Ureter (tissue), 1 donor: ENCODE data around the gene LPCAT2. TPM values are rescaled to one million over a fixed set of nuclear protein-coding genes. Genes with fewer than 3 reads are reported as not detected.
A peak's percentile ranks its signal among the peaks of the same experiment; 100 is the strongest.

Experiments used
- DNase-seq: peaks from one replicate; pipeline ENCODE4 v3.0.0-alpha.2; 2020; ENCODE audit warnings: low spot score
- total RNA-seq: library from RNA; stranded (reverse); gene quantifications from one replicate; pipeline ENCODE4 v1.2.4, GENCODE V29; 2023
- donor health status: DM: yes; HTN: yes; CAD: no.

LPCAT2 gene, protein sequence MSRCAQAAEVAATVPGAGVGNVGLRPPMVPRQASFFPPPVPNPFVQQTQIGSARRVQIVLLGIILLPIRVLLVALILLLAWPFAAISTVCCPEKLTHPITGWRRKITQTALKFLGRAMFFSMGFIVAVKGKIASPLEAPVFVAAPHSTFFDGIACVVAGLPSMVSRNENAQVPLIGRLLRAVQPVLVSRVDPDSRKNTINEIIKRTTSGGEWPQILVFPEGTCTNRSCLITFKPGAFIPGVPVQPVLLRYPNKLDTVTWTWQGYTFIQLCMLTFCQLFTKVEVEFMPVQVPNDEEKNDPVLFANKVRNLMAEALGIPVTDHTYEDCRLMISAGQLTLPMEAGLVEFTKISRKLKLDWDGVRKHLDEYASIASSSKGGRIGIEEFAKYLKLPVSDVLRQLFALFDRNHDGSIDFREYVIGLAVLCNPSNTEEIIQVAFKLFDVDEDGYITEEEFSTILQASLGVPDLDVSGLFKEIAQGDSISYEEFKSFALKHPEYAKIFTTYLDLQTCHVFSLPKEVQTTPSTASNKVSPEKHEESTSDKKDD
- total RNA-seq = 23.6 TPM

DNA sequence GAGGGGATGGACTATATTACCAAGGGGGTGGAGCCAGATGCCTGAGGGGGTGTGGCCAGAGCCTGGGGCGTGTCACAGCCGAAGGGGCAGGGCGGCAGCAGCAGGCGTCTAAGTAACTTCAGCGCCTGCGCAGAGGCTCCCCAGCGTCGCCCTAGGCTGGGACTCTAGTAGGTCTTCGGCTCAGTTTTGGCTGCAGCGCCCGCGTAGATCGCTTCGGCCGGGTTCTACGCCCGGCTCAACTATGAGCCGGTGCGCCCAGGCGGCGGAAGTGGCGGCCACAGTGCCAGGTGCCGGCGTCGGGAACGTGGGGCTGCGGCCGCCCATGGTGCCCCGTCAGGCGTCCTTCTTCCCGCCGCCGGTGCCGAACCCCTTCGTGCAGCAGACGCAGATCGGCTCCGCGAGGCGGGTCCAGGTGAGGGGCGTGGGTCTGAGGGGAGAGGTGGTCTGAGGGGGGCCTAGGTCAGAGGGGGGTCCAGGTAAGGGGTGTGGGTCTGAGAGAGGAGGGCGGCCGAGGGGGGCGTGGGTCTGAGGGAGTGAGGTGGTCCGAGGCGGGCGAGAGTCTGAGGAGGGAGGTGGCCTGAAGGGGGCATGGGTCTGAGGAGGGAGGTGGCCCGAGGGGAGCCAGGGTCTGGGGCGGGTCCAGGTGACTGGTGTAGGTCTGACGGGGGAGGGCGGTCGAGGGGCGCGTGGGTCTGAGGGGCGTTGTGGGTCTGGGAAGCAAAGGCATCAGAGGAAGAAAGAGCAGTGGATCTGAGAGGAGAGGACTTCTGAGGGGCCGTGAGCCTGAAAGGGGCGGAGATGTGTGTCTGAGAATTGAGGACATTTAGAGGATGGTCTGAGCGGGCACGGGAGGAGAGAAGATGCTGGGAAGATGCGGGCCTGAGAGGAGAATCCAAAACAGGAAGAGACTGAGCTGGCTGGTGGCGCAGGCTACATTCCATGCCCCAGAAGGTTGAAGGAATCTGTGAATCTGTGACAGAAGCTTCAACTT is at the start of gene LPCAT2:
Gene LPCAT2 (plus strand): TSS at position 132 of the 991 bp plus-strand sequence. CDS start 110 bp downstream, at position 242.
- DNase-seq = peak; percentile 83

DNA sequence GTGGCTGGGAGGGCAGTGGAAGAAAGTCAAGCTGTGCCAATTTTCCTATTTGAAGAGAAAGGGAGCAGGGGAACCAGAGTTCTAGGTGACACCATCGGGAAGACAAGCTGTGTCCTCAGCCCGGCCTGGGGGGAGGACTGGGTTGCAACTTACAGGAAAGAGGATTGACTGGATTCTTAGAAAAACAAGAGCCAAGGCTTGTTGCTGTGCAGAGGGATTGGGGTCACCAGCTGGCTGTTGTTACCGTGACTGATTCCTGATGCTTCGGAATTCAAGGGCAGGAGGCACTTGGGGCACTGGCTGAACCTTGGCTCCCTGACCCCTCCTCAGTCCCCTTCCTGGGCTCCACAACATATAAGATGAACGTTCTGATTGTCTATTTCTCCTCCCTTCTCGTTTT is 46.6 kb upstream of the LPCAT2 start:
- DNase-seq = no peak

DNA sequence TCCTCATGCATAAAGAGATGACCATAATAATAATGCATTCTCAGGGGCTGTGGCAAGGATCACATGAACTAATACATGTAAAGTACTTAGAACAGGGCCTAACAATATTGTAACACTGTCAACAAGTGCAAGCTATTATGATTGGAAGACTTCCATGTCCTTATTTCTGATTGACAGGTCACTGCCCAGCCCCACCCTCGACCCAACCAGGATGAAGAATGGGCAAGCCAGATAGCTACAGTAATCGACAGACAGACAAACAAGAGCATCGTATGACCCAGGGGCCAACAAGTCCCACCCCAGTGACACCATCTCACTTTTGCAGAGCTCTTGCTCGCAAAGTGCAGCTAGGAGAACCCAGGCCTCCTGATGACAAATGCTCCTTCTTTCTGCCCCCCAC is 44.5 kb upstream of the LPCAT2 start:
- DNase-seq = no peak

DNA sequence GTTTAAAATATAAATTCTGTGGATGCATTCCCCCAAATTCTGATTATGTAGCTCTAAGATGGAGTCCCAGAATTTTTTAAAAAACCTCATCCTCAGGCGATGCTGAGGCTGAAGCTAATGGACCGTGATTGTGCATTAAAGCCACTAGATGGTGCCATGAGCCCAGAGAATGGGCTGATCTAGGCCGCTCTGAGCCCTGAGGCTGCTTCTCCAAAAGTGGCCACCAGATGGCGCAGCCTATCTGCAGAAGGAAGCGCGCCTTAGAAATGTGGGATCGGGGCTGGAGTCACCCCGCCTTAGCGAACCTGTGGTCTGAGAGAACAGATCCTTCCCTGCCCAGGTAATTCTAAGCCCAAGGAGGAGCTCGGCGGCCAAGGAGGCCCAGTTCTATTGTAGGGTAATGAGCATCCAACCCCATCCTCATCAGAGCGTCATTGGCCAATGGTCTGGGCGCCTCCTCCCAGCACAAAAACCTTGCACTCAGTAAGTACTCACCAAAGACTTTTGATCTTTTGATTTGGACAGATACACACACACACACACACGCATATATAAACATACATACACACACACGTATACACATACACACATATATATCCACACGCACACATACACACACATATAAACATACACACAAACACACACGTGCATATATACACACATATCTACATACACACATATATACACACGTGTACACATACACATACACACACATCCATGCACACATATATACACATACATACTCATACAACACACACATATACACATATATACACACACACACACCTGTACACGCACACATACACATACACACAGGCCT is 43.6 kb upstream of the LPCAT2 start:
- DNase-seq = peak; percentile 89

DNA sequence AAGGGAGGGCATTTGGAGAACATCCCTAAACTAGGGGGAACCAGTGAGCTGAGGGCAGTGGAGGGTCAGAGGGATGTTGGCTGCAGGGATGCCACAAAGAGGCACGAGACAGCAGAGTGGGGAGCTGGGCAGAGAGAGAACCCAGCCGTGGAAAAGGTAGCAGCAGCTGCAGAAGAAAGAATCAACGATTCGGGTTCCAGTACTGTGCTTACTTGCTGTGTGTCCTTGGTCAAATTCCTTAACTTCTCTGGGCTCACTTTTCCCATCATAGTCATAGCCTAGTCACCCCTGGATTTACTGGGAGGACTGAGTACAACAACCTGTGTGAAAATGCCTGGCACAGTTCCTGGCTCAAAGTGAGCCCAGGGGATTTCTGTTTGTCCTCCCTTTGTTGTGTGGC is 42.7 kb upstream of the LPCAT2 start:
- no peak for DNase-seq

DNA sequence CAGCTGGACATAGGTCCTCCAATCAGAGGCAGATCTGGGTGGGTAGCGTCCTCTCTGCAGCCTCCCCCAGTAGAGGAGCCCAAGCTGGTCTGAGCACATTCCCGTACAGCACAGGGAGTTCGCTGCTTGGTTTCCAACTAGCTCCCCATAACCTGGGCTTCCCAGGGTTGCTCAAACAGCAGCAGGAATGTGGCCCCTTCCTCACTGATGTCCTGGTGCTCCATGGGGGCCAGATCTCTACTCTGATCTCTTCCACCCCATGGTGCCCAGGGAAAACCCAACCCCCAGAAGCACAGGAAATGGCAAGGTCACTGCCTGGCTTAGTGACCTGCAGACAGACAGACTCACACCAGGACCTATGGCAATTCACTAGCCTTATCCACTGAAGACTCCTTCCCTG is 41.0 kb upstream of the LPCAT2 start:
- DNase-seq = no peak

DNA sequence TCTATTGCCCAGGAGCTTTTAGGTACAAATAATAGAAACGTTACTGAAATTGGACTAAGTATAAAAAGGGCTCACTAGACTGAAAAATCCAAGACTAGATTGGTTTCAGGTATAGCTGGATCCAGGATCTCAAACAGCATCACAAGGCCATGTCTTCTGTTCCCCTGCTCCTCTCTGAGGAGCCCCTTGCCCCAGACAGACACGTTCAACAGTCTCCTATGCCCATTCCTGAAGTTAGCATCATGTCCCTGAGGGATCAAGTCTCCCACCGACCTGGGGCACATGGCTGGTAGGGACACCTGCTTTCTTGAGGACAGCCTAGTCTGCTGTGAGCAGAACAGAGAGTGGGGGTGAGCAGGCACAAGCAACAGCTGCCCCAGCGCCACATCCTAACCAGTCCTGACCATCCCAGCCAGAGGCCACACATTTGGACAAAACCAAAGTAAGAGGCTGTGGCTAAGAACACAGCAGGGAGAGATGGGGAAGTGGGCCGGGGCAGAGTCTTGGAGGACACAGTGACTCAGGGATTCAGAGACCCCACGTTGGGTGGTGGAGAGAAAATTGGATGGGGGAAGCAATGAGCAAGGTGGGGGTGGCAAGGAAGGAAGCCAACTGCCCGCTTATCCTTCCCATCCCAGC is 40.4 kb upstream of the LPCAT2 start:
- no peak for DNase-seq

DNA sequence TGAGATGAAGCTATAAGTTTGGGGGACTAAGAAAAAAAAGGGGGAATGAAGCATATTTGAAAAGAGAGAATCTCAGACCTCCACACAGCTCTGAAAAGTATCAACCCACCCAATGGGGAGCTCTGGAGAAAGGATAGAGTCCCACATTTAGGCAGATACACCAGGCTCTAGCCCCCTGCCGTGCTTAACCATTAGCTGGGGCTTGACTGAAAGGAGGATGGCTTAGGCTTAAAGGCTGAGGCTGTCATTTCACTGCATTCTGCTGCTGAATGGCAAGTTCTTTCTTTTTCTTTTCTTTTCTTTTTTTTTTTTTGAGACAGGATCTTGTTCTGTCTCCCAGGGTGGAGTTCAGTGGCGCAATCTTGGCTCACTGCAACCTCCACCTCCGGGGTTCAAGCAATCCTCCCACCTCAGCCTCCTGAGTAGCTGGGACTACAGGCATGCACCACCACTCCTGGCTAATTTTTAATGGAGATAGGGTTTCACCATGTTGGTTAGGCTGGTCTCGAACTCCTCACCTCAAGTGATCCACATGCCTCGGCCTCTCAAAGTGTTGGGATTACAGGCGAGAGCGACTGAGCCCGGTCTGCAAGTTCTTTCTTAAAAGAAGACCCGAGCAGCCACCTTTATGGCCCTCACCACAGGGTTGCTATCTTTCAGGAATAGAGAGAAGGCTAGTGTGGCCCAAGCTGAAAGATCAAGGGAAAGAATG is 38.9 kb upstream of the LPCAT2 start:
- no peak for DNase-seq

DNA sequence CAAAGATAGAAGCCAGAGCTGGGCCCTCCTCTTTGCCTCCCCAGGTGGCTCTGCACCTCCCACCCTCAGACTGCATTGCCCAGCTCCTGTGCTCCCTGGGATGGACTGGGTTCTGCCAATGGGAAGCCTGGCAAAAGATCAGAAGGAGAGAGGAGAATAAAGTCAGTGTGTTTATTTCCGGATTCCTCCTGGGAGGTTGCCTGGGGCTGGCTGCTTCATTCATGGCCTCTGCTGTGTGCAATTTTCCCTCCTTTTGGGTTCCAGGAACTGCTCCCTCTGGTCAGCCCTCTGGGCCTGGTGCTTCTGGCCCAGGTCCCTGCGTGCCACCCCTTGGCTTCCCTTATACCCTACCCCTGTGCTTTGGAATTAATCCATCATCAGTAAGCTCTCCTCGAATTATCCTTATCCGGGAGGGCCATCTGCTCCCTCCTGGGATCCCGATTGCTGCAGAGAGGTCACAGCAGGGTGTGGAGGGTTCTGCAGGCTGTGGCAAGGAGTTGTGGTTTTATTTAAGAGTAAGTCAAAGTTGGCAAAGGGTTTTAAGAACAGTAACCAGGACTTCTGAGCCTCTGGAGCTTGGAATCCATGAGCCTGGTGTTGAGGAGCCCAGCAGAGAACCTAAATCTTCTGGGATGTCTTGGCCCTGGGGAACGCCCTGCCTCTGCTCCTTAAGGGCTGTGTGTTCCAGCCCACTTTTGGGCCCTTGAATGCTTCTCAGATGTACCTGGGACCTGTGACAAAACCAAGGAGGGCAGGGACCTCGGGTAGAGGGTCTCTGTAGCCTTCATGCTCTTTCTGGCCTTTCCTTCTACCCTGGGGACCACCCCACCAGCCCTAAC is 38.1 kb upstream of the LPCAT2 start:
- peak; percentile 59 for DNase-seq

DNA sequence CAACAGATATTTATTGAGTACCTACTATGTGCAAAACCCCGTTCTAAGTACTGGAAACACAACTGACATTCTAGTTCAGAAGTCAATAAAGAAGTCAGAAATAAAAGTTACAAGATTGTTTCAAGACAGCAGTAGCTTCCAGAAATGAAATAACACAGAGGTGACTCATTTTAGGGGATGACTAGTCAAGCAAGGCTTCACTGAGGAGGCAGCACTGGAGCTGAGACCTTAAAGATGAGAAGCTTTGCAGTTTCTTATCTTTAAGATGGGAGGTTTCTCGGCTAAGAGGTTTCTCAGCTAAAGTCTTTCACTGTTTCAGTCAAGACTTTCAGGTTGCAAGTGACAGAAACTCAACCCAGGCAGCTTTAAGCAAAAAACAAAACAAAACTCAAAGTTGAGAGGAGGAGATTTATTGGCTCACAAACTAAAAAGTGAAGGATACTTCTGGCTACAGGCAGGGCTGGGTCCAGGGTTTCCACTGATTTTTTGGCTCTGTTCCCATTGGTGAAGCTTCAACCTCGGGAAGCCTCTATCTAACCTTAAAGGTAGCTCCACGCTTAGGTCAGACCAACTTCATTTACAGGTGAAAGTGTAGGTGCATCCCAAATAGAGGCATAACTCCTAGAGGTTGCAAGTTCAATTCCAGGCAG is 37.3 kb upstream of the LPCAT2 start:
- DNase-seq = no peak

DNA sequence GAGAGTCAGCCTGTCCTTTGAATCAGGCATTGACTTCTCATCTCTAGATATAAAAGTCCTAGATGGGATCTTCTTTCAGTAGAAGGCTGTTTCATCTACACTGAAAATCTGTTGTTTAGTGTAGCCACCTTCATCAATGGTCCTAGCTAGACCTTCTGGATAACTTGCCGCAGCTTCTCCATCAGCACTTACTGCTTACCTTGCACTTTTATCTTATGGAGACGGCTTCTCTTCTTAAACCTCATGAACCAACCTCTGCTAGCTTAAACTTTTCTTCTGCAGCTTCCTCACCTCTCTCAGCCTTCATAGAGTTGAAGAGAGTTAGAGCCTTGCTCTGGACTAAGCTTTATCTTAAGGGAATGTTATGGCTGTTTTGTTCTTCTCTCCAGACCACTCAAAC is 35.3 kb upstream of the LPCAT2 start:
- DNase-seq = no peak

DNA sequence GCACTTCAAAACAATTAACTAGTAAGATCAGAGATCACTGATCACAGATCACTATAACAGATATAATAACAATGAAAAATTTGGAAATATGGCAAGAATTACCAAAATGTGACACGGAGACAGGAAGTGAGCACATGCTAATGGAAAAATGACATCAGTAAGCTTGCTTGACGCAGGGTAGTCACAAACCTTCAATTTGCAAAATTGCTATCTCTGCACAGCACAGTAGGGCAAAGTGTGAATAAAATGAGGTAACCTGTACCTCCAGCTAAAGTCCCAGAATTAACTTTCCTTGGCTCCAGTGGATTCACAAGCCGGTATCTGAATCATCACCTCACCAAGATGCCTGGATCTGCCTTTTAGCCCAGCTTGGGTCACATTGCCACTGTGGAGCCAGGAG is 34.1 kb upstream of the LPCAT2 start:
- no peak for DNase-seq

DNA sequence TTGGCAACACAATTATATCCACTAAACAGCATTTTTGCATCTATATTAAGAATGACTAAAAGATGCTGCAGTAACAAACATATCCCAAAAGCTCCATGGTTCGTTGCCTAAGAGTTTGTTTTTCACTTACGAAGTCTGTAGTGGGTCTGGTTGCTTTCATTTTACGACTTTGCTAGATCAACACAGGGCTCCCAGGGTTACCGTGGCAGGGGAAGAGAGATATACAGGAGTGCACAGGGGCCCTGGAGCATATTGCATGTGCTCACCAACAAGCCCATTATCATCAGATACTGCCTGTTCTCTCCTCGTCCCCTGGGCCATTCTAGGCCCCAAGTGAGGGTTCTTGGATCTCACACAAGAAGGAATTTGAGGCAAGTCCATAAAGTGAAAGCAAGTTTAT is 33.0 kb upstream of the LPCAT2 start:
- no peak for DNase-seq

DNA sequence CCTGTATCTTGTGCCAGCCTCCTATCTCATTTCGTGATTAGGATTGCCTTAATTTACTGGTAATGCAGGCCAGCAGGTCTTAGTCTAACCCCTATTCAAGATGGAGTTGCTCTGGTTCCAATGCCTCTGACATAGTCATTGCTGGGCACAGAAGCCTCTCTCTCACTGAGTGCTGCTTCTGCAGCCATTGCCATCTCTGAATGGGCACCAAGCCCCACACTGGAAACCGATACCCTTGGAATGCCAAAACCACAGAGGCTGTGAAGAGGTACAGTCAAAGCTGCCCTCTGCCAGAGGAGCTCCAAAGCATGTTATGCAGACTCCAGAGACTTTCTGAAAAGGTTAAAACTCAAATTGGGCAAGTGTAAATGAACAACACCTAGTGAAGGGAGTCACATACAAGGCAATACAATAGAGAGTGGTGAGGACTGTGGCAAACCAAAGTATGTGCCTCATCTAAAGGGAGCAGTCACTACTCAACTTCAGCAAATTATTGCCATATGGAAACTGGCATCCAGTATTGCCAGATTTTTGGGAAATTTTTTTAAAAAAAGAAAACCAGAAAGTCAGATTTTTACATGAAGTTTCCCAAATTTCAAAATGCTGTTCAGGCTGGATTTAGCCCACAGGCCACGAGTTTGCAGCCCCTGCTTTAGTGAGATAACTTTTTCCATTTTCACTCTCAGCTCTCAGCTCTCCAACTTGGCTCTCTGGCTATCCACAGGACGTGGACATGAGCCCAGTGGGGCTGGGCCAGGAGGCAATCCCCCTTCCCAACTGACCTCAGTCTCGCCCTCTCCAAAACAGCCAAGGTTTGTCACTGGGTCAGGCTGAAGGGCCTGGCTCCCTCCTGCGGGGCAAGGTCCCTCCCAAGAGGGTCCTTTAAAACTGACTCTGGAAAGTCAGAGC is 32.0 kb upstream of the LPCAT2 start:
- no peak for DNase-seq

DNA sequence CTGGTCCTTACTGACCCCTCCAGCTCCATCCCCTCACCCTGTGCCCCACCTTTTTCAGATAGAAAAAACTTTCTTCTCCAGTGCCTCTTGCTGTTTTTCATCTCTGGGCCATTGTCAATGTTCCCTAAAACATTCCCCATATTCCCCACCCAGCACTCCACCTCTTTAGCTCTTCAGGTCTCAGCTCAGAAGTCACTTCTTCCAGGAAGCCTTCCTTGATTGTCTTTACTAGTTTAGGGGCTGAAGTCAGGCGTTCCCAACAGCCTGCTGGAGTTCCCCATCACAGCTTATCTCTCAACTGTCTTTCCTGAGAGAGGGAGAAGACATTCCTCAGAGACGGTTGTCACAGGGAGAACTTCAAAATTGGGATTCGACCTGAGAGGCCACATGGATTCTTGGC is 31.1 kb upstream of the LPCAT2 start:
- no peak for DNase-seq

DNA sequence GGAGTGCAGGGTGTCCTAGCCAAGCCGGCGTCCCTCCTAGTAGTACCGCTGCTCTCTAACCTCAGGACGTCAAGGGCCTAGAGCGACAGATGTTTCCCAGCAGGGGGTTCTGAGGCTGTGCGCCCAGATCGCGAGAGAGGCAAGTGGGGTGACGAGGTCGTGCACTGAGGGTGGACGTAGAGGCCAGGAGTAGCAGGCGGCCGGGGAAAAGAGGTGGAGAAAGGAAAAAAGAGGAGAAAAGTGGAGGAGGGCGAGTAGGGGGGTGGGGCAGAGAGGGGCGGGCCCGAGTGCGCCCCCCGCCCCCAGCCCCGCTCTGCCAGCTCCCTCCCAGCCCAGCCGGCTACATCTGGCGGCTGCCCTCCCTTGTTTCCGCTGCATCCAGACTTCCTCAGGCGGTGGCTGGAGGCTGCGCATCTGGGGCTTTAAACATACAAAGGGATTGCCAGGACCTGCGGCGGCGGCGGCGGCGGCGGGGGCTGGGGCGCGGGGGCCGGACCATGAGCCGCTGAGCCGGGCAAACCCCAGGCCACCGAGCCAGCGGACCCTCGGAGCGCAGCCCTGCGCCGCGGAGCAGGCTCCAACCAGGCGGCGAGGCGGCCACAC is 29.9 kb upstream of the LPCAT2 start, which contains the start of gene MMP2:
Gene MMP2 (plus strand): TSS at position 372 of the 603 bp plus-strand sequence. CDS start 282 bp downstream, outside the sequence.
- DNase-seq = peak; percentile 79

DNA sequence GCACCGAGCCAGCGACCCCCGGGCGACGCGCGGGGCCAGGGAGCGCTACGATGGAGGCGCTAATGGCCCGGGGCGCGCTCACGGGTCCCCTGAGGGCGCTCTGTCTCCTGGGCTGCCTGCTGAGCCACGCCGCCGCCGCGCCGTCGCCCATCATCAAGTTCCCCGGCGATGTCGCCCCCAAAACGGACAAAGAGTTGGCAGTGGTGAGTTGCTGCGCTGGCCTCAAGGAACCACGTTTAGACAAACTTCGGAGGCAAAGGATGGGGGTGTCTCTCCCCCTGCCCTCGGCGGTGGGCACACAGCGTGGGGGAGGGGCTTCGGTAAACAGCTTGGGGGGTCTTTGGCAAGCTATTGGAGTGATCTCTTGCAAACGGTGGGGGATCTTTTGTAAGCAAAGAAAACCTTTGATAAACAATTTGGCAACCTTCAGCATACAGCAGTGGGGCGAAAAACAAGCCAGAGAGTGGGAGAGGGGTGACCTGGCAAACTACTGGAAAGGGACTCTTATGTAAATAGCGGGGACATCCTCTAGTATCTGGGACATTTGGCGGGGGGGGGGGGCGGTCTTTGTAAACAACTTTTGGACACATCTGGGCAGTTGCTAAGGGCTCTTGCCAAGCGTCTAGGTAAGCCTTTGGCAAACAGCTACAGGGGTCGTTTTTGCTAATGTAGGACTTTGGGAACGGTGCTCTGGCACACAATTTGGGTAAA is 29.3 kb upstream of the LPCAT2 start:
- no peak for DNase-seq
